ENCODE results near the gene CXCL1.

CXCL1 gene

GRCh38 chr4:73869130-73870055, at the start of gene CXCL1:
TSS of gene CXCL1 (plus strand) at chr4:73869393. CDS start at chr4:73869471, 78 bp downstream.
- Histone ChIP-seq H3K4me1 (ENCODE audit: insufficient read depth, low read length) (peaks cover 3% of the 10 kb centered on the region), H4K20me1 (ENCODE audit: insufficient read depth, low read length) (no peaks in the 10 kb centered on the region), H3K79me2 (ENCODE audit: insufficient read depth, low read length) (no peaks in the 10 kb centered on the region), H3K27me3 (ENCODE audit: insufficient read depth, low read length, poor library complexity) (no peaks in the 10 kb centered on the region), H3K36me3 (ENCODE audit: insufficient read depth, low read length) (no peaks in the 10 kb centered on the region), H3K4me3 (ENCODE audit: low read depth in 1 of 2, low read length in 2 of 2) (peak within 1 kb of the TSS in 1 of 2 experiments; percentile 40; a peak in 1 of 4 replicates), H3K9ac (ENCODE audit: low read depth, low read length) (peak within 1 kb of the TSS; percentile 20; the same call in 1 of the 2 replicates), H2AFZ (ENCODE audit: low read depth, low read length) (peak within 1 kb of the TSS; percentile 42; the same call in 1 of the 2 replicates), H3K4me2 (ENCODE audit: insufficient read depth, low read length) (peak within 1 kb of the TSS; percentile 47), H3K27ac (ENCODE audit: low read length) (no peak within 1 kb of the TSS), H3K9me3 (ENCODE audit: insufficient read depth, low read length, severe bottlenecking) (no peaks in the 10 kb centered on the region)
- TF ChIP-seq, protein P1, sequence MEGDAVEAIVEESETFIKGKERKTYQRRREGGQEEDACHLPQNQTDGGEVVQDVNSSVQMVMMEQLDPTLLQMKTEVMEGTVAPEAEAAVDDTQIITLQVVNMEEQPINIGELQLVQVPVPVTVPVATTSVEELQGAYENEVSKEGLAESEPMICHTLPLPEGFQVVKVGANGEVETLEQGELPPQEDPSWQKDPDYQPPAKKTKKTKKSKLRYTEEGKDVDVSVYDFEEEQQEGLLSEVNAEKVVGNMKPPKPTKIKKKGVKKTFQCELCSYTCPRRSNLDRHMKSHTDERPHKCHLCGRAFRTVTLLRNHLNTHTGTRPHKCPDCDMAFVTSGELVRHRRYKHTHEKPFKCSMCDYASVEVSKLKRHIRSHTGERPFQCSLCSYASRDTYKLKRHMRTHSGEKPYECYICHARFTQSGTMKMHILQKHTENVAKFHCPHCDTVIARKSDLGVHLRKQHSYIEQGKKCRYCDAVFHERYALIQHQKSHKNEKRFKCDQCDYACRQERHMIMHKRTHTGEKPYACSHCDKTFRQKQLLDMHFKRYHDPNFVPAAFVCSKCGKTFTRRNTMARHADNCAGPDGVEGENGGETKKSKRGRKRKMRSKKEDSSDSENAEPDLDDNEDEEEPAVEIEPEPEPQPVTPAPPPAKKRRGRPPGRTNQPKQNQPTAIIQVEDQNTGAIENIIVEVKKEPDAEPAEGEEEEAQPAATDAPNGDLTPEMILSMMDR (IDR thresholded peaks at IDR 0.05; ENCODE audit: borderline replicate concordance, extremely low read depth, low read length, poor library complexity, severe bottlenecking) = no peak
- TF ChIP-seq EZH2 (IDR thresholded peaks at IDR 0.05; ENCODE audit: borderline replicate concordance, low read depth, low read length, severe bottlenecking) = no peak
- ATAC-seq (ENCODE audit: insufficient read depth, low read depth) = peak; percentile 60
- peak; percentile 6 for DNase-seq

DNA sequence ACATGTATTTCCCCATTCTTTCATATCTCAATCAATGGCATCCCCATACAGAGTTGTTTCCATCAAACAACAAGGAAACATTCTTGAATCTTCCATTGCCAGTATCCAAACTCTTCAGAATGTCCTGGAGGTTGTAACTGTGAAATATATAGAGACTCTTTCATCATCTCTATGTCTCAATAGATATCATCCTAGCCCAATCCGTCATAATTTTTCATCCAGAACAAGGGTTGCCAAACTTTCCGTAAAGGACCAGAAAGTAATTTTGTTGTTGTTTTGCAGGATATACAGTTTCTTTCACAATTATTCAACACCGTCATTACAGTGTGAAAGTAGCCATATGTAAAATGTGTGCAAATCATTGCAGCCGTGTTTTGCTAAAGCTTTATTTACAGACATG, 47.9 kb upstream of the CXCL1 start:
- TF ChIP-seq, protein P1 (IDR thresholded peaks at IDR 0.05; ENCODE audit: borderline replicate concordance, extremely low read depth, low read length, poor library complexity, severe bottlenecking) = no peak
- no peak for TF ChIP-seq EZH2 (IDR thresholded peaks at IDR 0.05; ENCODE audit: borderline replicate concordance, low read depth, low read length, severe bottlenecking)
- ATAC-seq (ENCODE audit: insufficient read depth, low read depth) (no peak), DNase-seq (no peak)
- H3K27ac ChIP-seq (ENCODE audit: low read length) = no peak overlapping the region
- H3K27me3 ChIP-seq (ENCODE audit: insufficient read depth, low read length, poor library complexity) = no peaks in the 10 kb centered on the region
- H3K4me2 ChIP-seq (ENCODE audit: insufficient read depth, low read length) = no peak overlapping the region
- no peak overlapping the region for H2AFZ ChIP-seq (ENCODE audit: low read depth, low read length)
- H3K4me1 ChIP-seq (ENCODE audit: insufficient read depth, low read length) = peaks cover 22% of the 10 kb centered on the region
- no peaks in the 10 kb centered on the region for H4K20me1 ChIP-seq (ENCODE audit: insufficient read depth, low read length)
- no peak overlapping the region for H3K9ac ChIP-seq (ENCODE audit: low read depth, low read length)
- H3K4me3 ChIP-seq (ENCODE audit: low read depth in 1 of 2, low read length in 2 of 2) = no peak overlapping the region
- H3K36me3 ChIP-seq (ENCODE audit: insufficient read depth, low read length) = no peaks in the 10 kb centered on the region
- no peaks in the 10 kb centered on the region for H3K9me3 ChIP-seq (ENCODE audit: insufficient read depth, low read length, severe bottlenecking)
- no peaks in the 10 kb centered on the region for H3K79me2 ChIP-seq (ENCODE audit: insufficient read depth, low read length)

GRCh38 chr4:73822389-73822788, 46.8 kb upstream of the CXCL1 start:
- Histone ChIP-seq H3K4me3 (ENCODE audit: low read depth in 1 of 2, low read length in 2 of 2) (no peak overlapping the region), H3K27ac (ENCODE audit: low read length) (no peak overlapping the region), H2AFZ (ENCODE audit: low read depth, low read length) (no peak overlapping the region), H3K36me3 (ENCODE audit: insufficient read depth, low read length) (no peaks in the 10 kb centered on the region), H3K4me1 (ENCODE audit: insufficient read depth, low read length) (peaks cover 12% of the 10 kb centered on the region), H3K9ac (ENCODE audit: low read depth, low read length) (no peak overlapping the region), H3K79me2 (ENCODE audit: insufficient read depth, low read length) (no peaks in the 10 kb centered on the region), H3K4me2 (ENCODE audit: insufficient read depth, low read length) (no peak overlapping the region), H3K27me3 (ENCODE audit: insufficient read depth, low read length, poor library complexity) (no peaks in the 10 kb centered on the region), H3K9me3 (ENCODE audit: insufficient read depth, low read length, severe bottlenecking) (peaks cover 5% of the 10 kb centered on the region), H4K20me1 (ENCODE audit: insufficient read depth, low read length) (no peaks in the 10 kb centered on the region)
- ATAC-seq (ENCODE audit: insufficient read depth, low read depth) (no peak), DNase-seq (no peak)
- TF ChIP-seq, protein P1 (IDR thresholded peaks at IDR 0.05; ENCODE audit: borderline replicate concordance, extremely low read depth, low read length, poor library complexity, severe bottlenecking) = no peak
- no peak for TF ChIP-seq EZH2 (IDR thresholded peaks at IDR 0.05; ENCODE audit: borderline replicate concordance, low read depth, low read length, severe bottlenecking)
